IPS-NIHi7 (cell line): ENCODE results near the gene SPINK5.
A peak's percentile ranks its signal among the peaks of the same experiment; 100 is the strongest.

Experiments used
- DNase-seq: peaks from one replicate; pipeline ENCODE4 v3.0.0; 2012; ENCODE audit warnings: mixed read lengths; ENCODE audit errors: extremely low spot score

SPINK5 gene

GRCh38 chr5:148176480-148176879, 112.7 kb downstream of the SPINK5 start:
- no peak for DNase-seq

- no peak for DNase-seq
Observed at GRCh38 chr5:148177207-148177606, 113.4 kb downstream of the SPINK5 start.

GRCh38 chr5:148179234-148179824, 115.5 kb downstream of the SPINK5 start:
- DNase-seq, result peak; percentile 18

- no peak for DNase-seq
Observed at GRCh38 chr5:148186248-148187003, 122.6 kb downstream of the SPINK5 start.
